ENCODE data around the gene FILIP1.

FILIP1 gene

GRCh38 chr6:75266716-75267291 lies 226.8 kb downstream of the FILIP1 start:
- peak; percentile 81 for DNase-seq (ENCODE audit: low spot score)

GRCh38 chr6:75263401-75263750 lies 230.2 kb downstream of the FILIP1 start:
- DNase-seq (ENCODE audit: low spot score) = no peak

GRCh38 chr6:75262716-75263400 lies 230.7 kb downstream of the FILIP1 start:
- DNase-seq (ENCODE audit: low spot score) = no peak

- no peak for DNase-seq (ENCODE audit: low spot score)
These were observed 232.3 kb downstream of the FILIP1 start for GRCh38 chr6:75261299-75261698.

- DNase-seq (ENCODE audit: low spot score) = no peak
These were observed 236.1 kb downstream of the FILIP1 start for GRCh38 chr6:75257343-75258087.

GRCh38 chr6:75250552-75250951 lies 243.0 kb downstream of the FILIP1 start:
- no peak for DNase-seq (ENCODE audit: low spot score)

DNA sequence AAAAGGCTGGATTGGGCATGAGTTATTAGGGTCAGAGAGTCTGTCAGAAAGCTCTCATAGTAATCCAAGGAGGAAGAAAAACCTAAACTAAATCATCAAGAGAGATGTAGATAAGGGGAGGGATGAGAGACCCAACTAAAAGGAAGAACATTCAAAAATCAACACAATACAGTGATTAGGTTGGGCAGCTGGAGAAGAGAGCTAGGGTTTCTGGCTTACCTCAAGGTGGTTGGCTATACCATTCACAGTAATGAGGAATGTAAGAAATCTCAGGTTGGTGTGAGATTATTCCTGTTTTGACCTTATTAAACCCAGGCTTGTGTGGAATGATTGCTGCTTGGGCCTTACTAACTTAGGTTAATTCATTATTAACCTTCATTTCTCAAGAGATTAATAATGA lies 243.8 kb downstream of the FILIP1 start:
- DNase-seq (ENCODE audit: low spot score) = no peak

GRCh38 chr6:75246386-75246785 lies 247.2 kb downstream of the FILIP1 start:
- no peak for DNase-seq (ENCODE audit: low spot score)

DNA sequence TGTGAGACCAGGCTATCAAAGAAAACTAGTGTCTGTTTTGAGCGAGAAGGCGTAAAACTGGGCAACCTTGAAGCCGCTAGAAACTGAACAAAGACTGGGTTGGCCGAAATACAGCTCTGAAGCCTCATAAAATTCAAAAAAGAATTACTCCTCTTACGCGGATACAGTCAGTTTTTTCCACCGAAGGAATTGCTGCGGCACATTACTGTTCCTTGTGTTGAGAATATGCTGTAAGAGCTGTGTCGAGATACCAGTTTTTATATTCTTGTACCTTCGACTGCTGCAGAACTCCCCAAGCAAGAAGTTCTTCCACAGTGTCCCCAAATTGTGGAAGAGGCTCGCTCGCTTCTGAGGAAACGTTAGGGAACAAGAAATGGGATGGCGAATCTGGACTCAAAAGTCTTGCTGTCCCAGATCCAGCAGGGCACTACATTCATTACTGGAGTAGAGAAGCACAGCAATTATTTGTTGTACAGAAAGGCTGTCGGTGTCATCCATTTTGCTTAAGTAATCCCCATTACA lies 249.5 kb downstream of the FILIP1 start:
- peak; percentile 15 for DNase-seq (ENCODE audit: low spot score)

- DNase-seq (ENCODE audit: low spot score) = peak; percentile 98
These were observed 250.1 kb downstream of the FILIP1 start, which contains the start of gene COX7A2 for GRCh38 chr6:75243333-75244062. Gene COX7A2, minus strand, starts transcription at chr6:75243801. Its CDS starts 67 bp downstream, at chr6:75243734.

Measured in RKO (cell line).